Ovary (tissue), 3 donors: Measurements from ENCODE around the gene BICRA.

ENCODE experiments used
- CTCF ChIP-seq, 3 donors: fragments of 450-650 bp in 2 of 3; fragments of 200-600 bp in 1 of 3; IDR thresholded peaks; one replicate each; pipeline versions ENCODE4 v1.5.1 to v1.8.0; 2016 to 2022; ENCODE audit warnings: antibody characterized with exemption in 3 of 3, mild to moderate bottlenecking in 1 of 3
- POLR2A ChIP-seq: fragments of 450-650 bp; IDR thresholded peaks from one replicate; pipeline ENCODE4 v1.6.1; 2017; ENCODE audit warnings: antibody characterized with exemption, mild to moderate bottlenecking, moderate library complexity
- donor health status: DM: no; HTN: no; CAD: no.

- TF ChIP-seq CTCF (IDR thresholded peaks at IDR 0.05) = no peak
- no peak for TF ChIP-seq POLR2A
These were observed 26.5 kb upstream of the BICRA start for GRCh38 chr19:47582320-47582909.
